Sigmoid colon (tissue), 4 donors: ENCODE results near the gene SOSTDC1.

Experiments
- CTCF ChIP-seq, 4 experiments: fragments of 450-650 bp in 3 of 4; fragments of 200-600 bp in 1 of 4; IDR thresholded peaks; one replicate each; pipeline ENCODE4 v1.5.1; 2016 to 2019; ENCODE audit warnings: antibody characterized with exemption in 4 of 4, mild to moderate bottlenecking in 3 of 4, moderate library complexity in 2 of 4
- POLR2A ChIP-seq, 2 donors: fragments of 450-650 bp; IDR thresholded peaks; one replicate each; pipeline ENCODE4 v1.6.1; 2016; ENCODE audit warnings: antibody characterized with exemption in 2 of 2, mild to moderate bottlenecking in 2 of 2, moderate library complexity in 2 of 2
- POLR2AphosphoS5 ChIP-seq, 4 donors: sonication (generic); formaldehyde crosslinking; IDR thresholded peaks; one replicate each; pipeline ENCODE4 v1.6.1; 2017; ENCODE audit warnings: antibody characterized with exemption in 4 of 4

- TF ChIP-seq CTCF (IDR thresholded peaks at IDR 0.05) (no peak), POLR2A (IDR thresholded peaks at IDR 0.05) (no peak), POLR2AphosphoS5 (IDR thresholded peaks at IDR 0.05) (no peak)
Observed at GRCh38 chr7:16422917-16423316, 42.6 kb downstream of the SOSTDC1 start.
